Upper lobe of left lung (tissue), 6 donors: ENCODE results near the gene RPLP2. TPM values are rescaled to one million over a fixed set of nuclear protein-coding genes. Genes with fewer than 3 reads are reported as not detected.

ENCODE experiments used
- ATAC-seq, 2 donors: fragments of 200-7000 bp; cut with Tn5 transposase; one replicate each; pipeline ENCODE4 v1.9.1; 2022; ENCODE audit warnings: mild to moderate bottlenecking in 2 of 2, moderate library complexity in 2 of 2; ENCODE audit not compliant: low FRiP score in 2 of 2
- DNase-seq, 2 donors: peaks; one replicate each; pipeline ENCODE4 v3.0.0-alpha.2; 2019 to 2020
- H3K27ac ChIP-seq, 4 donors: fragments of 200-600 bp; sonication (generic); one replicate each; pipeline ENCODE4 v1.5.1; 2016 to 2019
- H3K27me3 ChIP-seq, 4 donors: fragments of 200-600 bp; sonication (generic); one replicate each; pipeline ENCODE4 v1.5.1; 2017 to 2019
- H3K36me3 ChIP-seq, 4 donors: fragments of 200-600 bp; sonication (generic); one replicate each; pipeline ENCODE4 v1.5.1; 2016 to 2019
- H3K4me1 ChIP-seq, 4 donors: fragments of 200-600 bp; sonication (generic); one replicate each; pipeline ENCODE4 v1.5.1; 2018 to 2019
- H3K4me3 ChIP-seq, 4 donors: fragments of 200-600 bp; sonication (generic); one replicate each; pipeline ENCODE4 v1.5.1; 2017 to 2019; ENCODE audit warnings: mild to moderate bottlenecking in 2 of 4, moderate library complexity in 1 of 4
- H3K9me3 ChIP-seq, 4 donors: fragments of 200-600 bp; sonication (generic); one replicate each; pipeline ENCODE4 v1.5.1; 2018 to 2019
- CTCF ChIP-seq, 6 experiments: fragments of 450-650 bp in 4 of 6; fragments of 200-600 bp in 2 of 6; sonication (generic) in 2 of 6; IDR thresholded peaks; one replicate each; pipeline ENCODE4 v1.5.1; 2016 to 2019; ENCODE audit warnings: antibody characterized with exemption in 6 of 6
- EP300 ChIP-seq, 4 donors: sonication (generic); formaldehyde crosslinking; IDR thresholded peaks; one replicate each; pipeline ENCODE4 v1.5.1; 2017; ENCODE audit warnings: antibody characterized with exemption in 4 of 4, control low read depth in 2 of 4
- POLR2A ChIP-seq, 4 donors: fragments of 450-650 bp; IDR thresholded peaks; one replicate each; pipeline ENCODE4 v1.5.1; 2016 to 2017; ENCODE audit warnings: antibody characterized with exemption in 4 of 4, mild to moderate bottlenecking in 2 of 4
- POLR2AphosphoS5 ChIP-seq, 2 donors: sonication (generic); formaldehyde crosslinking; IDR thresholded peaks; one replicate each; pipeline ENCODE4 v1.5.1; 2017; ENCODE audit warnings: antibody characterized with exemption in 2 of 2
- WGBS, 2 donors: methylation state at CpG; one replicate each; pipeline ENCODE4 v1.1.5; 2017 to 2018; 5-methylcytosine and 5-hydroxymethylcytosine counted together
- total RNA-seq, 6 donors: library from RNA; depleted of rRNA in 4 of 6; stranded (reverse); fragments of >200 nt in 4 of 6; gene quantifications; one replicate each; pipeline versions ENCODE4 v1.1.0 to v1.2.1, GENCODE V29; 2016 to 2021
- donor health status: DM: no; HTN: no; CAD: no; lungs with moderate emphysema.
- donor health status: DM: no; HTN: yes; CAD: no; lungs with severe emphysema.

RPLP2 gene
- total RNA-seq, 6 donors from 2014 or later, result 451 to 1,926 (median 773) TPM

GRCh38 chr11:766106-766935, 43.4 kb upstream of the RPLP2 start:
- Histone ChIP-seq H3K36me3 (peaks cover 17 to 65% (median 58%) of the 10 kb centered on the region in 4 donors), H3K27me3 (no peaks in the 10 kb centered on the region), H3K4me3 (no peak overlapping the region), H3K4me1 (peaks cover 0 to 7% (median 6%) of the 10 kb centered on the region in 4 donors), H3K9me3 (no peaks in the 10 kb centered on the region), H3K27ac (no peak overlapping the region)
- DNase-seq (no peak), ATAC-seq (no peak)
- TF ChIP-seq POLR2AphosphoS5 (IDR thresholded peaks at IDR 0.05) (no peak), CTCF (IDR thresholded peaks at IDR 0.05) (no peak), EP300 (IDR thresholded peaks at IDR 0.05) (no peak), POLR2A (IDR thresholded peaks at IDR 0.05) (no peak)
- WGBS, 2 donors, result 84 to 85% methylated on average over 9 of the region's 11 CpGs

- Histone ChIP-seq H3K27ac (no peak overlapping the region), H3K36me3 (peaks cover 16 to 65% (median 58%) of the 10 kb centered on the region in 4 donors), H3K4me1 (peaks cover 0 to 7% (median 6%) of the 10 kb centered on the region in 4 donors), H3K9me3 (no peaks in the 10 kb centered on the region), H3K4me3 (no peak overlapping the region), H3K27me3 (no peaks in the 10 kb centered on the region)
- ATAC-seq, result no peak
- DNase-seq, result no peak
- 94 to 100% methylated on average over 2 of the region's 2 CpGs for WGBS, 2 donors
- TF ChIP-seq EP300 (IDR thresholded peaks at IDR 0.05) (no peak), CTCF (IDR thresholded peaks at IDR 0.05) (no peak), POLR2AphosphoS5 (IDR thresholded peaks at IDR 0.05) (no peak), POLR2A (IDR thresholded peaks at IDR 0.05) (no peak)
Measured at GRCh38 chr11:766936-767210, 42.9 kb upstream of the RPLP2 start.

- Histone ChIP-seq H3K27ac (no peak overlapping the region), H3K4me1 (peaks cover 0 to 6% (median 6%) of the 10 kb centered on the region in 4 donors), H3K27me3 (no peaks in the 10 kb centered on the region), H3K36me3 (peaks cover 15 to 65% (median 58%) of the 10 kb centered on the region in 4 donors), H3K4me3 (no peak overlapping the region), H3K9me3 (no peaks in the 10 kb centered on the region)
- TF ChIP-seq POLR2AphosphoS5 (IDR thresholded peaks at IDR 0.05) (no peak), POLR2A (IDR thresholded peaks at IDR 0.05) (no peak), CTCF (IDR thresholded peaks at IDR 0.05) (no peak), EP300 (IDR thresholded peaks at IDR 0.05) (no peak)
- WGBS, 2 donors, result 86 to 97% methylated on average over 10 to 11 of the region's 11 CpGs
- peak in 1 of 2 donors; percentile 55 for DNase-seq
- ATAC-seq, result no peak
Measured at GRCh38 chr11:767238-767637, 42.5 kb upstream of the RPLP2 start.

GRCh38 chr11:769887-770641, 39.7 kb upstream of the RPLP2 start:
- Histone ChIP-seq H3K4me3 (no peak overlapping the region), H3K27ac (no peak overlapping the region), H3K4me1 (peaks cover under 1 to 13% (median 2%) of the 10 kb centered on the region in 4 donors), H3K27me3 (no peaks in the 10 kb centered on the region), H3K9me3 (no peaks in the 10 kb centered on the region), H3K36me3 (peaks cover 5 to 63% (median 54%) of the 10 kb centered on the region in 4 donors)
- ATAC-seq (no peak), DNase-seq (peak in 1 of 2 donors; percentile 63)
- TF ChIP-seq POLR2A (IDR thresholded peaks at IDR 0.05) (no peak), POLR2AphosphoS5 (IDR thresholded peaks at IDR 0.05) (no peak), CTCF (IDR thresholded peaks at IDR 0.05) (no peak), EP300 (IDR thresholded peaks at IDR 0.05) (no peak)
- whole genome bisulfite sequencing, 2 donors, result 86 to 92% methylated on average over 21 to 23 of the region's 23 CpGs
